Fibroblast of pulmonary artery (primary cell): Measurements from ENCODE around the gene PIKFYVE.
A peak's percentile ranks its signal among the peaks of the same experiment; 100 is the strongest.
"Not testable (repeated sequence)": the region's sequence is repeated elsewhere in the genome, so short reads cannot be mapped to it uniquely, and the experiment has no call there.

Experiments
- DNase-seq: peaks from one replicate; pipeline ENCODE4 v3.0.0-alpha.2; 2010; ENCODE audit warnings: low read depth
- H3K4me3 ChIP-seq: replicated peaks from 2 replicates; pipeline ENCODE4 v1.5.1; 2011; ENCODE audit warnings: low read depth, mild to moderate bottlenecking, control low read depth, low read length, moderate library complexity
- TF ChIP-seq, protein P1 (sequence below): IDR thresholded peaks from 2 replicates; pipeline ENCODE4 v1.5.1; 2011; ENCODE audit warnings: mild to moderate bottlenecking, control low read depth, low read length, inconsistent platforms; ENCODE audit errors: missing control alignments

Gene PIKFYVE

DNA sequence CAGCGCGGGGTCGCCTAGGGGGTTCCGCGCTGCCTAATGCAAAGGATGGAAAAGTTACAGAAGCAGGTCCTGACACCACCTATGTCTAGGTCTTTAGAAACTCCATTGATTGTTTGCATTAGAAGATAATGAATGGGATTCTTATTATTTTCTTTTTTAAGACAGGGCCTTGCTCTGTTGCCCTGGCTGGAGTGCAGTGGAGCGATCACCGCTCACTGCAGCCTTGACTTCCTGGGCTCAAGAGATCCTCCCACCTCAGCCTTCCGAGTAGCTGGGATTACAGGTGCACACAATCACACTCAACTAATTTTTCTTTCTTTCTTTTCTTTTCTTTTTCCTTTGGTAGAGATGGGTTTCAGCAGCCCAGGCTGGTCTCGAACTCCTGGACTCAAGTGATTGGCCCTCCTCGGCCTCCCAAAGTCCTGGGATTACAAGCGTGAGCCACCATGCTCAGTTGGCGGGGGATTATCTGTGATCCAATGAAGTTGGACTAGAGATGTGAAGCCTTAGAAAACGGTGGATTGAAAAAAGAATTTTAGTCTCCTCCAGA, 10.4 kb upstream of the PIKFYVE start:
- peak overlapping the region; percentile 84 for H3K4me3 ChIP-seq
- DNase-seq: no peak
- TF ChIP-seq, protein P1, sequence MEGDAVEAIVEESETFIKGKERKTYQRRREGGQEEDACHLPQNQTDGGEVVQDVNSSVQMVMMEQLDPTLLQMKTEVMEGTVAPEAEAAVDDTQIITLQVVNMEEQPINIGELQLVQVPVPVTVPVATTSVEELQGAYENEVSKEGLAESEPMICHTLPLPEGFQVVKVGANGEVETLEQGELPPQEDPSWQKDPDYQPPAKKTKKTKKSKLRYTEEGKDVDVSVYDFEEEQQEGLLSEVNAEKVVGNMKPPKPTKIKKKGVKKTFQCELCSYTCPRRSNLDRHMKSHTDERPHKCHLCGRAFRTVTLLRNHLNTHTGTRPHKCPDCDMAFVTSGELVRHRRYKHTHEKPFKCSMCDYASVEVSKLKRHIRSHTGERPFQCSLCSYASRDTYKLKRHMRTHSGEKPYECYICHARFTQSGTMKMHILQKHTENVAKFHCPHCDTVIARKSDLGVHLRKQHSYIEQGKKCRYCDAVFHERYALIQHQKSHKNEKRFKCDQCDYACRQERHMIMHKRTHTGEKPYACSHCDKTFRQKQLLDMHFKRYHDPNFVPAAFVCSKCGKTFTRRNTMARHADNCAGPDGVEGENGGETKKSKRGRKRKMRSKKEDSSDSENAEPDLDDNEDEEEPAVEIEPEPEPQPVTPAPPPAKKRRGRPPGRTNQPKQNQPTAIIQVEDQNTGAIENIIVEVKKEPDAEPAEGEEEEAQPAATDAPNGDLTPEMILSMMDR: no peak

- DNase-seq: no peak
- H3K4me3 ChIP-seq: no peak overlapping the region
- TF ChIP-seq, protein P1: peak; percentile 24
Observed at GRCh38 chr2:208256192-208256782, 9.8 kb upstream of the PIKFYVE start.

- peak; percentile 67 for DNase-seq
- H3K4me3 ChIP-seq: not testable (repeated sequence)
Observed at GRCh38 chr2:208256849-208257813, 8.9 kb upstream of the PIKFYVE start.

GRCh38 chr2:208265371-208265800, 669 bp upstream of the PIKFYVE start:
- H3K4me3 ChIP-seq: peak overlapping the region; percentile 65
- DNase-seq: peak; percentile 61

DNA sequence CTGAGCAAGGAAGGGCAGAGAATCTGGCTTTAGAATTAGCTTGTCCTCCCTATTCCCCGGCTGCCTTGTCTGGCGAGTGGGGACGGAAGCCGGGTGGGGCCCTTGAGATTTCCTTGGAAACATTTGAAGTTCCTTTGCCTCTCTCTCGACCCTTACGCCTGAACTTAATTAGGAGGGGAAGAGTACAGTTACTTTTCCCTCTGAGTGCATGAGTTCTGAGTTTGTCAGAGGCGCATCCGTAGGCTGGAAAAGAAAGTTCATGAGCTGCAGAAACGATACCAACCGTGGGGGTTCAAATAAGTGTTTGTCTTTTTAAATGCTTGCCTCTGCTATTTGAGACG, 468 bp downstream of the PIKFYVE start:
- H3K4me3 ChIP-seq: peak overlapping the region; percentile 65
- DNase-seq: peak; percentile 27
- TF ChIP-seq, protein P1: no peak

More at GRCh38 chr2:208265371-208265800, 669 bp upstream of the PIKFYVE start:
- TF ChIP-seq, protein P1: no peak

GRCh38 chr2:208266936-208267335, 881 bp downstream of the PIKFYVE start:
- TF ChIP-seq, protein P1: no peak
- peak overlapping the region; percentile 65 for H3K4me3 ChIP-seq
- peak; percentile 48 for DNase-seq

DNA sequence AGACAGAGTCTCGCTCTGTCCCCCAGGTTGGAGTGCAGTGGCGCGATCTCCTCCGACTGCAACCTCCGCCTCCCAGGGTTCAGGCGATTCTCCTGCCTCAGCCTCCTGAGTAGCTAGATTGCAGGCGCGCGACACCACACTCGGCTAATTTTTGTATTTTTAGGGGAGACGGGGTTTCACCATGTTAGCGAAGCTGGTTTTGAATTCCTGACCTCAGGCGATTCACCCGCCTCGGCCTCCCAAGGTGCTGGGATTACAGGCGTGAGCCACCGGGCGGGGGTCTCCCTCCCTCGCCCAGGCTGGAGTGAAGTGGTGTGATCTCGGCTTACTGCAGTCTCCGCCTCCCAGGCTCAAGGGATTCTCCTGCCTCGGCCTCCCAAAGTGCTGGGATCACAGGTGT, 1.5 kb downstream of the PIKFYVE start:
- peak overlapping the region; percentile 65 for H3K4me3 ChIP-seq
- not testable (repeated sequence) for DNase-seq
